Sigmoid colon (tissue), 4 donors: ENCODE measurements around the gene UCK1.

Experiments used
- POLR2A ChIP-seq, 2 donors: fragments of 450-650 bp; IDR thresholded peaks; one replicate each; pipeline ENCODE4 v1.6.1; 2016; ENCODE audit warnings: antibody characterized with exemption in 2 of 2, mild to moderate bottlenecking in 2 of 2, moderate library complexity in 2 of 2
- POLR2AphosphoS5 ChIP-seq, 4 donors: sonication (generic); formaldehyde crosslinking; IDR thresholded peaks; one replicate each; pipeline ENCODE4 v1.6.1; 2017; ENCODE audit warnings: antibody characterized with exemption in 4 of 4
- TF ChIP-seq, protein P1 (sequence below), 4 experiments: fragments of 450-650 bp in 3 of 4; fragments of 200-600 bp in 1 of 4; IDR thresholded peaks; one replicate each; pipeline ENCODE4 v1.5.1; 2016 to 2019; ENCODE audit warnings: antibody characterized with exemption in 4 of 4, mild to moderate bottlenecking in 3 of 4, moderate library complexity in 2 of 4

DNA sequence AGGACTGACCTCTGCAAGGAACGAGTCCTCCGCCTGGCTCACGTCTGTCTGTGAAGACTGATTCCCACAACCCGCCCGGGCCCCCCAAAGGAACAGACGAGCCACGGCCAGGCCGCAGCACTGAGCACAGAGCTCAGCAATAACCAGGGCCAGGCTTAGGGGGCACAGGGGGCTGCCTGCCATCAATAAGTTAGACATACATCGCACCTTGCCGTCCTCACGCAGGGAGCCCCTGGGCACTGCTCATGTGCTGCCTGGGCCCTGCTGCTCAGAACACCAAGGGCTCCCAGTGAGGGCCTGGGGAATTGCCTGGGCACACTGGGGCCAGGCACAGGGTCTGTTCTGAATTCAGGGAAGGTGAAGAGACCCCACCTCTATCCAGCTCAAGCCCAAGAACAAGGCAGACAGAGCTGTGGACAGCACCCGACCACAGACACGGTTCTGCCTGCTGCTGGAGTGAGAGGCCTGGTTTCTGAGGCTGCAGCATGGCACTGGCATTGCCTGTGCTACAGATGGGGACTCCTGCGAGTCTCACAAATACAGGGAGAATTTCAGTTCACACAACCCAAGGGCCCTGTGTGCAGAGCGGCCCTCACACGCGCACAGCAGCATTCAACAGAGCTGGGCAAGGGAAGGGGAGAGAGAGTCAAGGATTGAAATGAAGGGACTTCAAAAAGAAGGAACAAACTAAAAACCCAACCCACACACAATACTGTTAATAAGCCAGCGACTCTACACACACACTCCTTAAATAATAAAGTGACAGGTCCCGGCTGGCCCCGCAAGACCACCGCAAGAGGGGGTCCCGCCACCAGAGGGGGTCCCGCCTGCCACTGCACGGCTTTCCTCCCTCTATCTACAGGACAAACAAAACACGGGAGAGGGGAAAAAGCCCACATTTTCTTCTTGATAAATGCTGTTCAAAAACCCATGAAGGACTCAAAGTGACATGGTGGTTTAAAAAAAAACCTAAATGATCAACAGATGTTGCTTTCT is 46.2 kb upstream of the UCK1 start:
- TF ChIP-seq, protein P1, sequence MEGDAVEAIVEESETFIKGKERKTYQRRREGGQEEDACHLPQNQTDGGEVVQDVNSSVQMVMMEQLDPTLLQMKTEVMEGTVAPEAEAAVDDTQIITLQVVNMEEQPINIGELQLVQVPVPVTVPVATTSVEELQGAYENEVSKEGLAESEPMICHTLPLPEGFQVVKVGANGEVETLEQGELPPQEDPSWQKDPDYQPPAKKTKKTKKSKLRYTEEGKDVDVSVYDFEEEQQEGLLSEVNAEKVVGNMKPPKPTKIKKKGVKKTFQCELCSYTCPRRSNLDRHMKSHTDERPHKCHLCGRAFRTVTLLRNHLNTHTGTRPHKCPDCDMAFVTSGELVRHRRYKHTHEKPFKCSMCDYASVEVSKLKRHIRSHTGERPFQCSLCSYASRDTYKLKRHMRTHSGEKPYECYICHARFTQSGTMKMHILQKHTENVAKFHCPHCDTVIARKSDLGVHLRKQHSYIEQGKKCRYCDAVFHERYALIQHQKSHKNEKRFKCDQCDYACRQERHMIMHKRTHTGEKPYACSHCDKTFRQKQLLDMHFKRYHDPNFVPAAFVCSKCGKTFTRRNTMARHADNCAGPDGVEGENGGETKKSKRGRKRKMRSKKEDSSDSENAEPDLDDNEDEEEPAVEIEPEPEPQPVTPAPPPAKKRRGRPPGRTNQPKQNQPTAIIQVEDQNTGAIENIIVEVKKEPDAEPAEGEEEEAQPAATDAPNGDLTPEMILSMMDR (IDR thresholded peaks at IDR 0.05), result no peak
- no peak for TF ChIP-seq POLR2AphosphoS5 (IDR thresholded peaks at IDR 0.05)
- no peak for TF ChIP-seq POLR2A (IDR thresholded peaks at IDR 0.05)
